IPS-15b (cell line): Measurements from ENCODE around the gene UTP11.
A peak's percentile ranks its signal among the peaks of the same experiment; 100 is the strongest.

Source experiments
- H3K27me3 ChIP-seq: one replicate; pipeline ENCODE4 v1.6.1; 2013; ENCODE audit warnings: low read length; ENCODE audit not compliant: control insufficient read depth, insufficient read depth
- H3K36me3 ChIP-seq: one replicate; pipeline ENCODE4 v1.6.1; 2013; ENCODE audit warnings: low read length; ENCODE audit not compliant: control insufficient read depth, insufficient read depth
- H3K4me1 ChIP-seq: one replicate; pipeline ENCODE4 v1.6.1; 2013; ENCODE audit warnings: mild to moderate bottlenecking, low read length; ENCODE audit not compliant: control insufficient read depth, insufficient read depth
- H3K4me3 ChIP-seq: one replicate; pipeline ENCODE4 v1.5.1; 2013; ENCODE audit warnings: low read depth, low read length
- H3K9ac ChIP-seq: one replicate; pipeline ENCODE4 v1.6.1; 2013; ENCODE audit warnings: low read depth, mild to moderate bottlenecking, low read length
- H3K9me3 ChIP-seq: one replicate; pipeline ENCODE4 v1.6.1; 2013; ENCODE audit warnings: mild to moderate bottlenecking, low read length; ENCODE audit not compliant: control insufficient read depth, insufficient read depth

UTP11 gene

GRCh38 chr1:38005195-38006007 lies 7.1 kb upstream of the UTP11 start, which contains the start of gene FHL3:
Gene FHL3 (minus strand): TSS chr1:38005514. CDS start chr1:37999412, 6,102 bp downstream.
- peaks cover 38% of the 10 kb centered on the region for H3K4me1 ChIP-seq
- no peaks in the 10 kb centered on the region for H3K27me3 ChIP-seq
- H3K36me3 ChIP-seq, result no peaks in the 10 kb centered on the region
- H3K4me3 ChIP-seq, result peak within 1 kb of the TSS; percentile 76
- H3K9ac ChIP-seq, result peak within 1 kb of the TSS; percentile 41
- H3K9me3 ChIP-seq, result no peaks in the 10 kb centered on the region

GRCh38 chr1:38006008-38006828 lies 6.3 kb upstream of the UTP11 start:
- Histone ChIP-seq H3K9ac (no peak overlapping the region), H3K9me3 (no peaks in the 10 kb centered on the region), H3K4me3 (peak overlapping the region; percentile 52), H3K36me3 (no peaks in the 10 kb centered on the region), H3K4me1 (peaks cover 29% of the 10 kb centered on the region), H3K27me3 (no peaks in the 10 kb centered on the region)

- Histone ChIP-seq H3K36me3 (no peaks in the 10 kb centered on the region), H3K4me1 (peaks cover 18% of the 10 kb centered on the region), H3K9ac (peak overlapping the region; percentile 26), H3K27me3 (no peaks in the 10 kb centered on the region), H3K9me3 (no peaks in the 10 kb centered on the region), H3K4me3 (no peak overlapping the region)
Measured at GRCh38 chr1:38009088-38009840, 3.3 kb upstream of the UTP11 start.

GRCh38 chr1:38009841-38010180 lies 2.7 kb upstream of the UTP11 start:
- peaks cover 15% of the 10 kb centered on the region for H3K4me1 ChIP-seq
- no peak overlapping the region for H3K9ac ChIP-seq
- peaks cover 2% of the 10 kb centered on the region for H3K36me3 ChIP-seq

GRCh38 chr1:38013227-38013622 lies 691 bp downstream of the UTP11 start:
- Histone ChIP-seq H3K9me3 (no peaks in the 10 kb centered on the region), H3K36me3 (peaks cover 14% of the 10 kb centered on the region), H3K9ac (peak overlapping the region; percentile 99), H3K27me3 (no peaks in the 10 kb centered on the region), H3K4me3 (peak overlapping the region; percentile 100), H3K4me1 (peaks cover 7% of the 10 kb centered on the region)

More at GRCh38 chr1:38009841-38010180, 2.7 kb upstream of the UTP11 start:
- Histone ChIP-seq H3K9me3 (no peaks in the 10 kb centered on the region), H3K27me3 (no peaks in the 10 kb centered on the region), H3K4me3 (no peak overlapping the region)

- Histone ChIP-seq H3K27me3 (no peaks in the 10 kb centered on the region), H3K4me3 (peak overlapping the region; percentile 15), H3K9me3 (no peaks in the 10 kb centered on the region), H3K9ac (peak overlapping the region; percentile 54), H3K4me1 (peaks cover 4% of the 10 kb centered on the region), H3K36me3 (peaks cover 14% of the 10 kb centered on the region)
Measured at GRCh38 chr1:38014171-38014570, 1.6 kb downstream of the UTP11 start.

- no peaks in the 10 kb centered on the region for H3K9me3 ChIP-seq
- peaks cover 17% of the 10 kb centered on the region for H3K36me3 ChIP-seq
- H3K9ac ChIP-seq, result no peak overlapping the region
- no peaks in the 10 kb centered on the region for H3K27me3 ChIP-seq
- peaks cover 2% of the 10 kb centered on the region for H3K4me1 ChIP-seq
- H3K4me3 ChIP-seq, result no peak overlapping the region
Measured at GRCh38 chr1:38014724-38015424, 2.3 kb downstream of the UTP11 start.

GRCh38 chr1:38015978-38016725 lies 3.6 kb downstream of the UTP11 start:
- Histone ChIP-seq H3K36me3 (peaks cover 27% of the 10 kb centered on the region), H3K9ac (peak overlapping the region; percentile 12), H3K4me1 (peaks cover 2% of the 10 kb centered on the region)

GRCh38 chr1:38018864-38019343 lies 6.4 kb downstream of the UTP11 start:
- no peaks in the 10 kb centered on the region for H3K27me3 ChIP-seq

More at GRCh38 chr1:38015978-38016725, 3.6 kb downstream of the UTP11 start:
- Histone ChIP-seq H3K4me3 (no peak overlapping the region), H3K27me3 (no peaks in the 10 kb centered on the region), H3K9me3 (no peaks in the 10 kb centered on the region)

GRCh38 chr1:38020396-38020795 lies 7.9 kb downstream of the UTP11 start:
- Histone ChIP-seq H3K4me3 (no peak overlapping the region), H3K9ac (no peak overlapping the region), H3K27me3 (no peaks in the 10 kb centered on the region), H3K9me3 (no peaks in the 10 kb centered on the region), H3K4me1 (no peaks in the 10 kb centered on the region), H3K36me3 (peaks cover 43% of the 10 kb centered on the region)

More at GRCh38 chr1:38018864-38019343, 6.4 kb downstream of the UTP11 start:
- Histone ChIP-seq H3K9ac (no peak overlapping the region), H3K9me3 (no peaks in the 10 kb centered on the region), H3K36me3 (peaks cover 38% of the 10 kb centered on the region), H3K4me3 (no peak overlapping the region), H3K4me1 (no peaks in the 10 kb centered on the region)
